Cardiac muscle cell (in vitro differentiated cells and primary cell): ENCODE data around the gene TSPAN13. TPM values are rescaled to one million over a fixed set of nuclear protein-coding genes. Genes with fewer than 3 reads are reported as not detected.

Source experiments
- DNase-seq, 2 donors: peaks; one replicate each; pipeline versions ENCODE4 v3.0.0 to v3.0.0-alpha.2; 2010 to 2017; ENCODE audit warnings: low read depth in 1 of 2, low spot score in 1 of 2
- H3K27ac ChIP-seq: fragments of 200-600 bp; sonication (generic); 2 replicates; pipeline ENCODE4 v1.5.1; 2016
- H3K27me3 ChIP-seq: fragments of 200-600 bp; sonication (generic); 2 replicates; pipeline ENCODE4 v1.6.0; 2016; ENCODE audit warnings: control low read depth
- H3K36me3 ChIP-seq: fragments of 200-600 bp; sonication (generic); 2 replicates; pipeline ENCODE4 v1.5.1; 2016; ENCODE audit warnings: control low read depth
- H3K4me1 ChIP-seq: fragments of 200-600 bp; sonication (generic); 2 replicates; pipeline ENCODE4 v1.8.1; 2017; ENCODE audit warnings: low read depth, mild to moderate bottlenecking, mixed run types
- H3K4me3 ChIP-seq: fragments of 200-600 bp; sonication (generic); 2 replicates; pipeline ENCODE4 v1.5.1; 2016; ENCODE audit warnings: mild to moderate bottlenecking
- H3K9me3 ChIP-seq: fragments of 200-600 bp; sonication (generic); 2 replicates; pipeline ENCODE4 v1.5.1; 2017; ENCODE audit warnings: low read depth, mild to moderate bottlenecking, control low read depth
- CTCF ChIP-seq: IDR thresholded peaks from 2 replicates; pipeline ENCODE4 v1.5.1; 2012; ENCODE audit warnings: low read depth, mild to moderate bottlenecking, low read length
- polyA plus RNA-seq: library from polyadenylated mRNA; unstranded; fragments of >200 nt; fragmentation: Nextera tagmentation; extraction: Ambion mirVana; gene quantifications from 2 replicates; pipeline ENCODE4 v1.2.1, GENCODE V29; 2016
- total RNA-seq: library from RNA; depleted of rRNA; stranded (reverse); fragments of >200 nt; gene quantifications from 2 replicates; pipeline ENCODE4 v1.2.3, GENCODE V29; 2016

Gene TSPAN13
- total and polyA plus RNA-seq, 2 experiments from 2014 or later: 34.2 to 152 TPM

GRCh38 chr7:16774294-16774693 is 20.7 kb downstream of the TSPAN13 start:
- no peak for DNase-seq
- no peaks in the 10 kb centered on the region for H3K27me3 ChIP-seq
- no peak overlapping the region for H3K27ac ChIP-seq
- peaks cover 20% of the 10 kb centered on the region for H3K4me1 ChIP-seq
- no peak for TF ChIP-seq CTCF
- H3K9me3 ChIP-seq: no peaks in the 10 kb centered on the region
- H3K36me3 ChIP-seq: no peaks in the 10 kb centered on the region
- H3K4me3 ChIP-seq: no peak overlapping the region

- H3K27ac ChIP-seq: no peak overlapping the region
- no peaks in the 10 kb centered on the region for H3K27me3 ChIP-seq
- no peak overlapping the region for H3K4me3 ChIP-seq
Observed at GRCh38 chr7:16774986-16775385, 21.4 kb downstream of the TSPAN13 start.

GRCh38 chr7:16776053-16776452 is 22.5 kb downstream of the TSPAN13 start:
- no peaks in the 10 kb centered on the region for H3K27me3 ChIP-seq
- no peaks in the 10 kb centered on the region for H3K9me3 ChIP-seq
- no peak overlapping the region for H3K4me3 ChIP-seq
- no peak for TF ChIP-seq CTCF
- H3K27ac ChIP-seq: no peak overlapping the region
- no peaks in the 10 kb centered on the region for H3K36me3 ChIP-seq
- DNase-seq: no peak
- H3K4me1 ChIP-seq: peaks cover 24% of the 10 kb centered on the region

More at GRCh38 chr7:16774986-16775385, 21.4 kb downstream of the TSPAN13 start:
- DNase-seq: no peak
- TF ChIP-seq CTCF: no peak
- Histone ChIP-seq H3K36me3 (no peaks in the 10 kb centered on the region), H3K4me1 (peaks cover 21% of the 10 kb centered on the region), H3K9me3 (no peaks in the 10 kb centered on the region)

GRCh38 chr7:16778476-16778875 is 24.9 kb downstream of the TSPAN13 start:
- Histone ChIP-seq H3K36me3 (peaks cover 6% of the 10 kb centered on the region), H3K27me3 (peaks cover 4% of the 10 kb centered on the region), H3K4me3 (no peak overlapping the region), H3K9me3 (no peaks in the 10 kb centered on the region), H3K27ac (no peak overlapping the region), H3K4me1 (peaks cover 18% of the 10 kb centered on the region)
- DNase-seq: no peak
- TF ChIP-seq CTCF: no peak

GRCh38 chr7:16779051-16779450 is 25.5 kb downstream of the TSPAN13 start:
- peaks cover 9% of the 10 kb centered on the region for H3K36me3 ChIP-seq
- no peak for TF ChIP-seq CTCF
- no peak for DNase-seq
- no peaks in the 10 kb centered on the region for H3K9me3 ChIP-seq
- H3K27ac ChIP-seq: no peak overlapping the region
- H3K27me3 ChIP-seq: peaks cover 4% of the 10 kb centered on the region
- peaks cover 18% of the 10 kb centered on the region for H3K4me1 ChIP-seq
- H3K4me3 ChIP-seq: no peak overlapping the region

- Histone ChIP-seq H3K9me3 (no peaks in the 10 kb centered on the region), H3K27ac (no peak overlapping the region), H3K4me1 (peaks cover 27% of the 10 kb centered on the region), H3K27me3 (peaks cover 4% of the 10 kb centered on the region), H3K4me3 (no peak overlapping the region), H3K36me3 (peaks cover 9% of the 10 kb centered on the region)
- DNase-seq: no peak
- TF ChIP-seq CTCF: no peak
Observed at GRCh38 chr7:16780596-16780995, 27.0 kb downstream of the TSPAN13 start.
